Astrocyte (in vitro differentiated cells and primary cell): Measurements from ENCODE around the gene TBATA. TPM values are rescaled to one million over a fixed set of nuclear protein-coding genes. Genes with fewer than 3 reads are reported as not detected.

Experiments used
- DNase-seq: peaks from one replicate; pipeline ENCODE4 v3.0.0-alpha.2; 2010; ENCODE audit warnings: low read depth
- FAIRE-seq: peaks from 2 replicates; lab custom pipeline; 2011; peaks lifted over from hg19 to GRCh38; lab: Jason Lieb, UNC
- H2AFZ ChIP-seq: 2 replicates; pipeline ENCODE4 v1.6.0; 2012; ENCODE audit warnings: low read depth, low read length, inconsistent platforms
- H3K27ac ChIP-seq: 2 replicates; pipeline ENCODE4 v1.5.1; 2011; ENCODE audit warnings: low read depth, low read length, inconsistent platforms
- H3K27me3 ChIP-seq: 2 replicates; pipeline ENCODE4 v1.6.0; 2011; ENCODE audit warnings: low read length, inconsistent platforms; ENCODE audit not compliant: insufficient read depth
- H3K36me3 ChIP-seq: 2 replicates; pipeline ENCODE4 v1.5.1; 2011; ENCODE audit warnings: low read length, inconsistent platforms; ENCODE audit not compliant: insufficient read depth
- H3K4me1 ChIP-seq: 2 replicates; pipeline ENCODE4 v1.5.1; 2011; ENCODE audit warnings: low read length, inconsistent platforms; ENCODE audit not compliant: insufficient read depth
- H3K4me2 ChIP-seq: 2 replicates; pipeline ENCODE4 v1.6.0; 2012; ENCODE audit warnings: low read length, inconsistent platforms
- H3K4me3 ChIP-seq: 2 replicates; pipeline ENCODE4 v1.5.1; 2011; ENCODE audit warnings: low read depth, mild to moderate bottlenecking, low read length, inconsistent platforms; ENCODE audit not compliant: insufficient read depth
- H3K79me2 ChIP-seq: 2 replicates; pipeline ENCODE4 v1.6.0; 2012; ENCODE audit warnings: mild to moderate bottlenecking, low read length, inconsistent platforms; ENCODE audit not compliant: insufficient read depth
- H3K9ac ChIP-seq: 2 replicates; pipeline ENCODE4 v1.6.0; 2012; ENCODE audit warnings: mild to moderate bottlenecking, low read length, inconsistent platforms
- H3K9me3 ChIP-seq: 2 replicates; pipeline ENCODE4 v1.5.1; 2012; ENCODE audit warnings: low read depth, mild to moderate bottlenecking, low read length, inconsistent platforms; ENCODE audit not compliant: insufficient read depth
- H4K20me1 ChIP-seq: 2 replicates; pipeline ENCODE4 v1.6.0; 2012; ENCODE audit warnings: low read length, inconsistent platforms; ENCODE audit not compliant: insufficient read depth
- H3K27ac Mint-ChIP-seq: one replicate; pipeline ENCODE4 v1.8.0; 2021; ENCODE audit warnings: mild to moderate bottlenecking, mixed read lengths; ENCODE audit not compliant: unreplicated experiment
- H3K27me3 Mint-ChIP-seq: one replicate; pipeline ENCODE4 v1.8.0; 2021; ENCODE audit warnings: low read depth, mixed read lengths; ENCODE audit not compliant: unreplicated experiment
- H3K36me3 Mint-ChIP-seq: one replicate; pipeline ENCODE4 v1.8.0; 2021; ENCODE audit warnings: low read depth, mixed read lengths; ENCODE audit not compliant: unreplicated experiment
- H3K4me1 Mint-ChIP-seq: one replicate; pipeline ENCODE4 v1.8.0; 2021; ENCODE audit warnings: low read depth, mixed read lengths; ENCODE audit not compliant: unreplicated experiment
- H3K4me3 Mint-ChIP-seq: one replicate; pipeline ENCODE4 v1.8.0; 2021; ENCODE audit warnings: mild to moderate bottlenecking, moderate library complexity, mixed read lengths; ENCODE audit not compliant: unreplicated experiment
- H3K9me3 Mint-ChIP-seq: one replicate; pipeline ENCODE4 v1.8.0; 2021; ENCODE audit warnings: mild to moderate bottlenecking, mixed read lengths; ENCODE audit not compliant: unreplicated experiment
- CTCF ChIP-seq: IDR thresholded peaks from 2 replicates; pipeline ENCODE4 v1.5.1; 2011; ENCODE audit warnings: low read depth, mild to moderate bottlenecking, inconsistent platforms, low read length, moderate library complexity; ENCODE audit not compliant: insufficient read depth
- EZH2 ChIP-seq: IDR thresholded peaks from 2 replicates; pipeline ENCODE4 v1.6.1; 2012; ENCODE audit warnings: mild to moderate bottlenecking, low read length, inconsistent platforms; ENCODE audit not compliant: insufficient read depth
- total RNA-seq: library from RNA; stranded (reverse); gene quantifications from 2 replicates; pipeline ENCODE4 v1.2.1, GENCODE V29; 2021

Gene TBATA
- total RNA-seq, 1 donor from 2014 or later = not detected

GRCh38 chr10:70765794-70766594 is 19.2 kb downstream of the TBATA start:
- H3K36me3 Mint-ChIP-seq = peaks cover 6% of the 10 kb centered on the region
- H3K9me3 Mint-ChIP-seq = peaks cover 16% of the 10 kb centered on the region

GRCh38 chr10:70763567-70763966 is 21.6 kb downstream of the TBATA start:
- DNase-seq = no peak
- H3K27ac Mint-ChIP-seq = no peak overlapping the region
- no peak for FAIRE-seq

More at GRCh38 chr10:70765794-70766594, 19.2 kb downstream of the TBATA start:
- no peak overlapping the region for H3K27ac ChIP-seq
- FAIRE-seq (no peak), DNase-seq (no peak)
- H2AFZ ChIP-seq = no peak overlapping the region
- Mint-ChIP-seq H3K4me1 (peaks cover 2% of the 10 kb centered on the region), H3K4me3 (no peak overlapping the region), H3K27ac (no peak overlapping the region), H3K27me3 (peaks cover 10% of the 10 kb centered on the region)
- peaks cover 3% of the 10 kb centered on the region for H3K9me3 ChIP-seq
- no peak overlapping the region for H3K4me3 ChIP-seq
- H3K9ac ChIP-seq = no peak overlapping the region
- H4K20me1 ChIP-seq = no peaks in the 10 kb centered on the region
- H3K27me3 ChIP-seq = peaks cover 3% of the 10 kb centered on the region
- no peaks in the 10 kb centered on the region for H3K36me3 ChIP-seq
- no peaks in the 10 kb centered on the region for H3K79me2 ChIP-seq
- TF ChIP-seq CTCF = no peak
- no peak for TF ChIP-seq EZH2
- H3K4me2 ChIP-seq = no peak overlapping the region
- no peaks in the 10 kb centered on the region for H3K4me1 ChIP-seq

More at GRCh38 chr10:70763567-70763966, 21.6 kb downstream of the TBATA start:
- H3K4me2 ChIP-seq = no peak overlapping the region
- TF ChIP-seq CTCF (no peak), EZH2 (no peak)
- Mint-ChIP-seq H3K4me1 (peaks cover 8% of the 10 kb centered on the region), H3K36me3 (peaks cover 6% of the 10 kb centered on the region), H3K9me3 (peaks cover 13% of the 10 kb centered on the region), H3K27me3 (peaks cover 10% of the 10 kb centered on the region), H3K4me3 (no peak overlapping the region)
- H3K4me3 ChIP-seq = no peak overlapping the region
- no peak overlapping the region for H3K9ac ChIP-seq
- no peaks in the 10 kb centered on the region for H3K79me2 ChIP-seq
- H3K36me3 ChIP-seq = no peaks in the 10 kb centered on the region
- H4K20me1 ChIP-seq = no peaks in the 10 kb centered on the region
- no peaks in the 10 kb centered on the region for H3K4me1 ChIP-seq
- H3K27ac ChIP-seq = no peak overlapping the region
- no peaks in the 10 kb centered on the region for H3K27me3 ChIP-seq
- no peak overlapping the region for H2AFZ ChIP-seq
- H3K9me3 ChIP-seq = peaks cover 3% of the 10 kb centered on the region
